ENCODE data around the gene RNF26.

The RNF26 gene

DNA sequence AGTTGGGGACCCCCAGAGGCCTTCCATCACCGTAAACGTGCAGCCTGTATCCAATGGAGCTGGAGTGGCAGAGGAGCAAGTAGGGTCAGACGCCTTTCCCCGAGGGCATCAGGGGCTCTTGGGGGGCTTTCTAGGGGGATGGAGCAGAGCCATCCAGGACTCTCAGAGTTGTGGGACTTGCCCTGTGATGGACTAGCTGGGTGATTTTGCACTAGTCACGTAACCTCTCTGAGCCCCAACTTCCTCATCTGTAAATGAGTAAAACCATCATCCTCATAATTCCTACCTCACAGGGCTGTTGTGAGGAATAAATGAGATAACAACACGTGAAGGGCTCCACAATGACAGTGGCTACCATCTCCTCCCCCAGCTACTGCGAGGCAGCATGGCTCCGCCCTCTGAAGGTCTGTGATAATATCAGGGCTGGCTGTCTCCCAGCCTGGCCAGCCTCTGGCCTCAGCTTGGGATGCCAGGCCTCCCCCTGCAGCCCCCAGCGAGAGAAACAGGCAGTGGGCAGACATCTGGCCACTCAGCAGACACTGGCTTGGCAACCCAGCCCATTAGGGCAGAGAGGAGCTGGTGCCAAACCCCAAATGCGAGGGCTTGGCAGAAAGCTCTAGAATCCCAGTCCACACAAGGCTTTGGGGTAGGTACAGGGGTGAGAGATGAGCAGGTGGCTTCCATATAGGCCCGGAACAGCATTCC, 40.5 kb downstream of the RNF26 start:
- TF ChIP-seq, protein P1, sequence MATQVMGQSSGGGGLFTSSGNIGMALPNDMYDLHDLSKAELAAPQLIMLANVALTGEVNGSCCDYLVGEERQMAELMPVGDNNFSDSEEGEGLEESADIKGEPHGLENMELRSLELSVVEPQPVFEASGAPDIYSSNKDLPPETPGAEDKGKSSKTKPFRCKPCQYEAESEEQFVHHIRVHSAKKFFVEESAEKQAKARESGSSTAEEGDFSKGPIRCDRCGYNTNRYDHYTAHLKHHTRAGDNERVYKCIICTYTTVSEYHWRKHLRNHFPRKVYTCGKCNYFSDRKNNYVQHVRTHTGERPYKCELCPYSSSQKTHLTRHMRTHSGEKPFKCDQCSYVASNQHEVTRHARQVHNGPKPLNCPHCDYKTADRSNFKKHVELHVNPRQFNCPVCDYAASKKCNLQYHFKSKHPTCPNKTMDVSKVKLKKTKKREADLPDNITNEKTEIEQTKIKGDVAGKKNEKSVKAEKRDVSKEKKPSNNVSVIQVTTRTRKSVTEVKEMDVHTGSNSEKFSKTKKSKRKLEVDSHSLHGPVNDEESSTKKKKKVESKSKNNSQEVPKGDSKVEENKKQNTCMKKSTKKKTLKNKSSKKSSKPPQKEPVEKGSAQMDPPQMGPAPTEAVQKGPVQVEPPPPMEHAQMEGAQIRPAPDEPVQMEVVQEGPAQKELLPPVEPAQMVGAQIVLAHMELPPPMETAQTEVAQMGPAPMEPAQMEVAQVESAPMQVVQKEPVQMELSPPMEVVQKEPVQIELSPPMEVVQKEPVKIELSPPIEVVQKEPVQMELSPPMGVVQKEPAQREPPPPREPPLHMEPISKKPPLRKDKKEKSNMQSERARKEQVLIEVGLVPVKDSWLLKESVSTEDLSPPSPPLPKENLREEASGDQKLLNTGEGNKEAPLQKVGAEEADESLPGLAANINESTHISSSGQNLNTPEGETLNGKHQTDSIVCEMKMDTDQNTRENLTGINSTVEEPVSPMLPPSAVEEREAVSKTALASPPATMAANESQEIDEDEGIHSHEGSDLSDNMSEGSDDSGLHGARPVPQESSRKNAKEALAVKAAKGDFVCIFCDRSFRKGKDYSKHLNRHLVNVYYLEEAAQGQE (IDR thresholded peaks at IDR 0.05; ENCODE audit: low read depth) = no peak
- TF ChIP-seq TCF12 (IDR thresholded peaks at IDR 0.05; ENCODE audit: low read depth) (no peak), EP300 (IDR thresholded peaks at IDR 0.05; ENCODE audit: borderline replicate concordance) (no peak), ZBTB7A (IDR thresholded peaks at IDR 0.05; ENCODE audit: low read depth) (no peak), YY1 (IDR thresholded peaks at IDR 0.05; ENCODE audit: low read depth) (no peak), RAD21 (IDR thresholded peaks at IDR 0.05; ENCODE audit: low read depth) (no peak), FOXM1 (IDR thresholded peaks at IDR 0.05; ENCODE audit: borderline replicate concordance, low read depth) (no peak), CEBPB (IDR thresholded peaks at IDR 0.05) (no peak), CREB1 (IDR thresholded peaks at IDR 0.05; ENCODE audit: low read depth) (no peak), EGR1 (IDR thresholded peaks at IDR 0.05) (no peak), NFIC (IDR thresholded peaks at IDR 0.05) (no peak), TEAD4 (IDR thresholded peaks at IDR 0.05) (no peak), TAF1 (IDR thresholded peaks at IDR 0.05; ENCODE audit: low read depth) (no peak)
- TF ChIP-seq, protein P2, sequence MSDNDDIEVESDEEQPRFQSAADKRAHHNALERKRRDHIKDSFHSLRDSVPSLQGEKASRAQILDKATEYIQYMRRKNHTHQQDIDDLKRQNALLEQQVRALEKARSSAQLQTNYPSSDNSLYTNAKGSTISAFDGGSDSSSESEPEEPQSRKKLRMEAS (IDR thresholded peaks at IDR 0.05) = no peak
- TF ChIP-seq, protein P3, sequence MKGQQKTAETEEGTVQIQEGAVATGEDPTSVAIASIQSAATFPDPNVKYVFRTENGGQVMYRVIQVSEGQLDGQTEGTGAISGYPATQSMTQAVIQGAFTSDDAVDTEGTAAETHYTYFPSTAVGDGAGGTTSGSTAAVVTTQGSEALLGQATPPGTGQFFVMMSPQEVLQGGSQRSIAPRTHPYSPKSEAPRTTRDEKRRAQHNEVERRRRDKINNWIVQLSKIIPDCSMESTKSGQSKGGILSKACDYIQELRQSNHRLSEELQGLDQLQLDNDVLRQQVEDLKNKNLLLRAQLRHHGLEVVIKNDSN (IDR thresholded peaks at IDR 0.05) = no peak

DNA sequence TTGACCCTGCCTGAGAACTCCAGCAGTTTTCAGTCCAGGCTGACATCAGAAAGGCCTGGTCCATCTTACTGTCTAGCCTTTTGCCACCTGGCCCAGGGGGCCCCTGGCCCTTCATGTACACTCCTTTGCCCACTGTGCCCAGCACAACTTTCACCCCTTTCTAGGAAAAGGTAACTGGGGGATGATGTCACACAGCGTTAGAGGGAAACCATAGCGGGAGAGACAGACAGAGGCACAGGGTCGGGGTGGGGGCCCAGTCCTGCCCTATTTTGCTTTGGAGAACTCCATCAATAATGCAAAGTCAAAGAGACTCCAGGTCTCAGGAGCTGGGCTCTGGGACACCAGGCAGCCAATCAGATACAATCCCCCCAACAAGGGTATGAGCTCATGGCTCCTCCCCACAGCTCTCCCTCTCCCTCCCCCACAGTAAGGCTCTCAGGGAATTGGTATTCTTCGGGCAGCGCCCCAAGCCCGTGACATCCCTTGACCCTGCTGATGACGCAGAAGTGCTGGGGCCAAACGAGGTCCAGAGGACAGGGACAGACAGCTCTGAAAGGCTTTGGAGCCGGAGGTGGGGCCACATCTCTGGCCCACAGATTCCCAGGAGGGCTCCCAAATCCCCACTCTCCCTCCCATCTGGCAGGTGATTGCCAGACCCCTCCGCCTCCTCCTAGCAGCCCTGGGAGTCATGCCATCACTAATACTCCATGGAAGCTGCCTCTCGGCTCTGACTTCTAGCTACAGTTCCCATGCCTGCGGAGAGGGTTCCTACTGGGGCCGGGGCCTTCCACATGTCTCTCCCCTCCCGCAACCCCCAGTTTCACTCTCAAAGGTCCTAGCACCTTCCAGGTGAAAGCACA, 41.2 kb downstream of the RNF26 start:
- TF ChIP-seq CEBPB (IDR thresholded peaks at IDR 0.05) (no peak), RAD21 (IDR thresholded peaks at IDR 0.05; ENCODE audit: low read depth) (no peak), YY1 (IDR thresholded peaks at IDR 0.05; ENCODE audit: low read depth) (no peak), TEAD4 (IDR thresholded peaks at IDR 0.05) (no peak), EGR1 (IDR thresholded peaks at IDR 0.05) (no peak)
- TF ChIP-seq, protein P2 (IDR thresholded peaks at IDR 0.05) = no peak
- TF ChIP-seq, protein P1 (IDR thresholded peaks at IDR 0.05; ENCODE audit: low read depth) = no peak

DNA sequence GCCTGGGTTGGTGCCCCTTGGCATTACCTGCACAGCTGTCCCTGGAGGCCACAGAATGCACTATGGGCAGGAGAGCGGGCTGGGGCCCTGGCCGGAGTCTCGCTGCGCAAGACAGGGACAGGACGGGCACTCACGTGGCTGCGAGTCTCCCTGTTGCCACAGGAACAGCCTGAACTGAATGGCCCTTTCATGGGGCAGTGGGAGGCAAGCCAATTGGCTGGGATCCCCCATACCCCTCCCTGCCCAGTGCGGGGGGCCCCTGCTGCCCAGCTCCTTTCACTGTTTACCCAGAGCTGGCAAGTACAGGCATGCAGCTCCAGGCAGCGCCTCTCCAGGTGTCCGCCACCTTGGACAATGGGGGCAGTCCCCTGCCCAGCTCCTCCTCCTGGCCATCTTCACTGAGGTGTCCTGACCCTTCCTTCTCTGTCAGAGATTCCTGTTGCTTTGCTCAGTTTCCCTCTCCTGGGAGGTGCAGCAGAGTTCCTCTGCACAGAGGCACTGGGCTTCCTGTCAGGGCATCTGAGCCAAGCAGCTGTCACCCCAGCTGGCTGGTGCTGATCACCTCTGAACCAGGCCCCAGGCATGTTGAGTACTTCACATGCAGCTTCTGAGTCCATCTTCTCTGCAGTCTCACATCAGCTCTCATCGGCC, 42.0 kb downstream of the RNF26 start:
- TF ChIP-seq TAF1 (IDR thresholded peaks at IDR 0.05; ENCODE audit: low read depth) (no peak), FOXM1 (IDR thresholded peaks at IDR 0.05; ENCODE audit: borderline replicate concordance, low read depth) (no peak), YY1 (IDR thresholded peaks at IDR 0.05; ENCODE audit: low read depth) (no peak), EGR1 (IDR thresholded peaks at IDR 0.05) (no peak), EP300 (IDR thresholded peaks at IDR 0.05; ENCODE audit: borderline replicate concordance) (no peak), TEAD4 (IDR thresholded peaks at IDR 0.05) (no peak), RAD21 (IDR thresholded peaks at IDR 0.05; ENCODE audit: low read depth) (no peak), CEBPB (IDR thresholded peaks at IDR 0.05) (no peak)
- TF ChIP-seq, protein P1 (IDR thresholded peaks at IDR 0.05; ENCODE audit: low read depth) = no peak
- TF ChIP-seq, protein P3 (IDR thresholded peaks at IDR 0.05) = no peak
- TF ChIP-seq, protein P2 (IDR thresholded peaks at IDR 0.05) = no peak

All from Ishikawa (cell line).